GM18861 (cell line): ENCODE results near the gene GBP1.
"Not testable (repeated sequence)": the region's sequence is repeated elsewhere in the genome, so short reads cannot be mapped to it uniquely, and the experiment has no call there.

Source experiments
- ATAC-seq: cut with Tn5 transposase; IDR thresholded peaks from one replicate; pipeline ENCODE4 v1.9.1; 2021; ENCODE audit not compliant: unreplicated experiment

The GBP1 gene

GRCh38 chr1:89065079-89065868 is at the start of gene GBP1:
Gene GBP1 (minus strand): TSS chr1:89065208. CDS start chr1:89063234, 1,974 bp downstream.
- ATAC-seq, result peak; percentile 61

GRCh38 chr1:89114662-89115061 is 49.7 kb upstream of the GBP1 start:
- no peak for ATAC-seq

- no peak for ATAC-seq
Measured at GRCh38 chr1:89112871-89113613, 48.0 kb upstream of the GBP1 start.

GRCh38 chr1:89104687-89105086 is 39.7 kb upstream of the GBP1 start:
- no peak for ATAC-seq

GRCh38 chr1:89104147-89104546 is 39.1 kb upstream of the GBP1 start:
- ATAC-seq, result no peak

GRCh38 chr1:89102021-89102420 is 37.0 kb upstream of the GBP1 start:
- no peak for ATAC-seq

- no peak for ATAC-seq
Measured at GRCh38 chr1:89100412-89100811, 35.4 kb upstream of the GBP1 start.

- no peak for ATAC-seq
Measured at GRCh38 chr1:89098857-89099256, 33.8 kb upstream of the GBP1 start.

GRCh38 chr1:89095737-89096136 is 30.7 kb upstream of the GBP1 start:
- ATAC-seq, result no peak

- no peak for ATAC-seq
Measured at GRCh38 chr1:89089962-89090361, 25.0 kb upstream of the GBP1 start.

GRCh38 chr1:89088572-89088971 is 23.6 kb upstream of the GBP1 start:
- no peak for ATAC-seq

- ATAC-seq, result no peak
Measured at GRCh38 chr1:89087241-89087640, 22.2 kb upstream of the GBP1 start.

- no peak for ATAC-seq
Measured at GRCh38 chr1:89085781-89086180, 20.8 kb upstream of the GBP1 start.

- ATAC-seq, result no peak
Measured at GRCh38 chr1:89081005-89081404, 16.0 kb upstream of the GBP1 start.

- not testable (repeated sequence) for ATAC-seq
Measured at GRCh38 chr1:89080068-89080467, 15.1 kb upstream of the GBP1 start.

- ATAC-seq, result not testable (repeated sequence)
Measured at GRCh38 chr1:89072466-89073065, 7.6 kb upstream of the GBP1 start.

- ATAC-seq, result no peak
Measured at GRCh38 chr1:89070509-89070908, 5.5 kb upstream of the GBP1 start.

- ATAC-seq, result no peak
Measured at GRCh38 chr1:89069951-89070350, 4.9 kb upstream of the GBP1 start.

- no peak for ATAC-seq
Measured at GRCh38 chr1:89068291-89068690, 3.3 kb upstream of the GBP1 start.

GRCh38 chr1:89064632-89065031 is 376 bp downstream of the GBP1 start:
- peak; percentile 7 for ATAC-seq

- no peak for ATAC-seq
Measured at GRCh38 chr1:89063094-89063493, 1.9 kb downstream of the GBP1 start.

GRCh38 chr1:89060091-89060490 is 4.9 kb downstream of the GBP1 start:
- no peak for ATAC-seq
